ENCODE measurements around the gene TNFRSF4.

Gene TNFRSF4

DNA sequence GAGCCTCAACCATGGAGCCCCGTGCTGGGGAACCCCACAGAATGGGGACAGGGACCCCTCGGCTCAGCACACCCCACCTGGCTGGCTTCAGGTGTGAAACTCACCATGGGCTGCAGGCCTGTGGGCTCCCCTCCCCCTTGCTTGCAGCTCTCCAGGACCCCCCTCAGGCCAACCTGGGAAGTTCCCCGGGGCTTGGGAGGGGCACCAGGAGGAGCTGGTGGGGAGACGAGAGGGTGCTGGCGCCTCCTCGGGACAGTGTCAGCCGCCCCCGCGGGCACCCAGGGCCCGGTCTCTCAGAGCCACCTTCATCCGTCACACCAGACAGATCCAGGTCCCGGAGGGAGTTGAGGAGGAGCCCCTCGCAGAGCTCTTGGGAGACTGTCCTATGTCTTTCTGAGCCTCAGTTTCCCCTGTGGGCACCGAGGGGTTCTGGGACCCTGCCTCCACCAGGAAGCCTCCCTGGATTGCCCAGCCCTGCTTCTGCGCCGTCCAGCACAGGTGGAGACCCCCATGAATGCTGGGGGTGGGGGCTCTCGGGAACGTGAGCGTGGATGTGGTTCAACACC is 6.9 kb downstream of the TNFRSF4 start:
- in situ Hi-C loops (cut with HindIII; ENCODE audit: low pct_ligation_motif_present, low pct_unique_long_range_greater_than_20kb, low sequenced_read_pairs), result no loop called here

DNA sequence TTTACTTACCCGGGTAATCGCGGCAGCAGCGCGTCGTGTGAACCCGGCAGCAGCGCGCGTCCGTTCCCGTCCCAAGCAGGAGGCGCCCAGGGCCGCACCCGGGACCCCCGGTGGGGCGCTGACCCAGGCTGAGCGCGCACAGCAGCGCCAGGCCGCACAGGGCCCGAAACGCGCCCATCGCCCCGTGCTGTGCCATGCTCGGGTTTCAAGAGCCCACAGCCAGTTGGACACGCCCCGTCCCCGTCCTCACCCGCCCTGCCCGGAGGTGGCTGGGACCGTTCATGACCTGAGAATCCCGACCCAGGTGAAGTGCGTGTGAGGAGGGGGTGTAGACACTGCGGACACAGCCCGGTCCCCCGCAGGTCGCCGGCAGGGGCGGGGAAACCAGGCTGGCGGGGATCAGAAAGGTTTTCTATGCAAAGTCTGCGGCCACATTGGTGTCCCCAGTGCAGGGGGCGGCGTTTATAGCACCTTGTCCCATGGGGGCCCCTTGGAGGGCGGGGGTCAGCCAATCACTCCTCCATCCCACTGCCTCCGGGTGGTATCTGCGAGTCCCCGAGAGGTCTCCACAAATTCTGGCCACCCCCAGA is 7.5 kb downstream of the TNFRSF4 start, which contains the start of gene TNFRSF18:
Gene TNFRSF18 (minus strand): TSS at position 217 of the 590 bp plus-strand sequence. CDS start 21 bp downstream, at position 196.
- DNase-seq, result no peak
- in situ Hi-C loops (cut with HindIII; ENCODE audit: low pct_ligation_motif_present, low pct_unique_long_range_greater_than_20kb, low sequenced_read_pairs), result no loop called here

More for the DNA sequence above, 6.9 kb downstream of the TNFRSF4 start:
- no peak for DNase-seq

DNA sequence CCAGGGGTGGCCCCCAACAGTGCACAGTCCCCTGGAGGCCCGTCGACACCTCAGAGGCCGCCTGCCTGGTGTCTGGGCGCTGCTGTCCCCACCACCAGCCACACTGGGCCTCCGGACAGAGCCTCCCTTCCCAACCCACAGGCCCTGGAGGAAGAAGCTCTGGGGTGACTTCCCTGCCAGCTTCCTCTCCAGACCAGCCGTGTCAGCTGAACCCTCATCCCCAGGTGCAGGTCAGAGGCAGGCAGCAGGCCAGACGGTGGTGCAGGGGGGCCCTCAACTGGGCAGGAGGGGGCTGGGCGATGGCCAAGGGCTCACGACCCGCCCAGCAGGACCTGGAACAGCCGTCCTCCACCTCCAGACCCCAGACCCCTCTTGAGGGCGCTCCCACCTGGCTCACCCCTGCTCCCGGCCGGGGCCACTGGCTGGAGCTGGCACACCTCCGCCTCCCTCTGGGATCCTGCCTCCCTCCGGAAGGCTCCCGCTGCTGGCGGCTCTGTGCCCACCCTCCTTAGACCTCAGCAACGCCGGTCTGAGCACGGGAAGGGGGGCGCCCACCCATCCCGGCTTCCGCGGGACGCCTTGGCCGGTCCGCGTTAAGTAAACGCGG is 8.1 kb downstream of the TNFRSF4 start:
- DNase-seq, result no peak
- in situ Hi-C loops (cut with HindIII; ENCODE audit: low pct_ligation_motif_present, low pct_unique_long_range_greater_than_20kb, low sequenced_read_pairs), result no loop called here

DNA sequence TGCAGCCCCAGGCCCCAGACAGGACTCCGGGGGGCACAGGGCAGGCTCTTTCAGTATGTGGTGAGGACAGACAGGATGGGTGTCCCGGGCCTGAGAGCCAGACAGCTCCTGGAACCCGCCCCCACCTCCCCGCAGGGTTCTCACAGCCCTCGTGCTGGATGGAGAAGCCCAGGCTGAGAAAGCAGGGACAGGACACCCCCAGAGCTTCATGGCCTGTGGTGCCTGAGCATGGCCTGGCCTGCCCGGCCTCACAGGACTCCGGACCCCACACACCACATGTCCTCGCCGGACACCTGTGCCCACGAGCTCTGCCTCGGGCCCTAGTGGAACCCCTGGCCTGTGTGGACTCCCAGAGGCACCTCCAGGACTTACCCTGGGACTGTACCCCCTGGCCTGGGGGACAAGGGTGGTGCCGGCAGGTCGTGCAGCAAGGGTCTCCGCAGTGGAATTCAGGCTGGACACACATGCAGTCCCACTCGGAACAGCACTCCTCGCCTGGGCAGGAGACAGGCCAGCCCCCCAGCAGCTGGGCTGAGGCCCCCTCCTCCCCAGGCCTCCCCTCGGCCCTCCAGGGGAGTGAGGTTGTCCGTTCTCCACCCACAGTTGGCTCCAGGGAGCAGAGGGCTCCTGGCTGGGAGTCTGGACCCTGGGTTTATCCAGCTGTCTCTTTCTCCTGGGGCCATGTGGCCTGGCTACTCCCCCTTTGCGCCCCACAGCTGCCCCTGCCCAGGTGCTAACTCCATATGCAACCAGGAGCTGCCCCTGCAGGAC is 8.8 kb downstream of the TNFRSF4 start:
- DNase-seq, result no peak
- in situ Hi-C loops (cut with HindIII; ENCODE audit: low pct_ligation_motif_present, low pct_unique_long_range_greater_than_20kb, low sequenced_read_pairs), result no loop called here

DNA sequence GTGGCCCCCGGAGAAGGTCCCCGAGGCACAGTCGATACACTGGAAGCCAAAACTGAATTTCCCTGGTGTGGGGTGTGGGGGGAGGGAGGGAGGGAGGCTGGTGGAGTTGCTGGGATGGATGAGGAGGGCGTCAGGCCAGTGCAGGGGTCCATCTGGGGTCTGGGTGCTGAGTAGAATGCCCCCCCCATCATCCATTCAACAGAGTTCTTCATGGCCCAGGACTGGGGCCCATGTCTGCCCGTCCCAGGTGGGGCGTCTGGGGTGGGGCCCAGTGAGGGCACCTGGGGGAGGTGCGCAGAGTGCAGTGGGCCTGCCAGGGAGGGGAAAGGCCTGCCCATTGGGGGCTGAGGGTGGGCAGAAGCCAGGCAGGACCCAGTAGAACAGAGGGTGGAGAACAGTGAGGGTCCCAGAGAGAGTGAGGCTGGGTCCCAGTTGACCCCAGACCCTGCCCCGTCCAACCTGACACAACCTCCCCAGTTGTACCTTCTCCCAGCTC is 9.5 kb downstream of the TNFRSF4 start:
- in situ Hi-C loops (cut with HindIII; ENCODE audit: low pct_ligation_motif_present, low pct_unique_long_range_greater_than_20kb, low sequenced_read_pairs), result no loop called here
- no peak for DNase-seq

DNA sequence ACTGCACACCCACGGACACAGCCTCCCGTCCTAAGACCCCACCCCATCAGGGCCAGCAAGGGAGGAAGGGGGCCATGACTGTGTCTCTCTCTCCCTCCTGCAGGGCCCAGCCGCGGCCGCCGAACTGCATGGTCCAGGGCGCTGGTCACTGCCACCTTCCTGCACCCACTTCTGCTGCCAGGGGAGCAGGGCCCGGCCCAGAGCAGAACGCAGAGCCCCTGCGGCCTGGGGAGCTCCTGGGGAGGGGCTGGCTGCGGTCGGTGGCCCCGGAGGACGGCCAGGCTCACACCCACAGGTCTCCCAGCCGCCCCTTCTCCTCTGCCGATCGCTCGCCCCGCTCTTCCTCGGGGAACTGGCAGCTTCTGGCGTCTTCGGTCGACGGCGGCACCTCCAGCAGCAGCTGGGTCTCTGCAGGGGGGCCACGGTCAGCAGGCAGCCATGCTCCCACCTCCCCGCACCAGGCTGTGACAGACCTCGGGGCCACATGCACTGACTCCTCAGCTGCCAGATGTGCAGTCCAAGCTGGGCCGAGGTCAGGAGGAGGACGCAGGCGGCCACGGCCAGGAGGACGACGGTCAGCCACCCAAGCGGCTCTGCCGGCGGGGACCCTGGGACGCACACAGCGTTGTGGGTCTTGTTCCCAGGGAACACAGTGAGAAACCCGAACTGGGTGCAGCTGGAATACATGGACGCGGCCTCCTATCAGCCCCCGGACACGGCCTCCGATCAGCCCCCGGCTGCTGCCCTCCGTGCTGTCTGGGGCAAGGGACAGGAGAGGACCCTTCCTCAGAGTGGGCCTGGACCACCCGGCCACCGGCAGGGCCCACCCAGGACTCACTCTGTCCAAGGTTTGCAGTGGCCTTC is 10.2 kb downstream of the TNFRSF4 start:
- no peak for DNase-seq
- in situ Hi-C loops (cut with HindIII; ENCODE audit: low pct_ligation_motif_present, low pct_unique_long_range_greater_than_20kb, low sequenced_read_pairs), result no loop called here

DNA sequence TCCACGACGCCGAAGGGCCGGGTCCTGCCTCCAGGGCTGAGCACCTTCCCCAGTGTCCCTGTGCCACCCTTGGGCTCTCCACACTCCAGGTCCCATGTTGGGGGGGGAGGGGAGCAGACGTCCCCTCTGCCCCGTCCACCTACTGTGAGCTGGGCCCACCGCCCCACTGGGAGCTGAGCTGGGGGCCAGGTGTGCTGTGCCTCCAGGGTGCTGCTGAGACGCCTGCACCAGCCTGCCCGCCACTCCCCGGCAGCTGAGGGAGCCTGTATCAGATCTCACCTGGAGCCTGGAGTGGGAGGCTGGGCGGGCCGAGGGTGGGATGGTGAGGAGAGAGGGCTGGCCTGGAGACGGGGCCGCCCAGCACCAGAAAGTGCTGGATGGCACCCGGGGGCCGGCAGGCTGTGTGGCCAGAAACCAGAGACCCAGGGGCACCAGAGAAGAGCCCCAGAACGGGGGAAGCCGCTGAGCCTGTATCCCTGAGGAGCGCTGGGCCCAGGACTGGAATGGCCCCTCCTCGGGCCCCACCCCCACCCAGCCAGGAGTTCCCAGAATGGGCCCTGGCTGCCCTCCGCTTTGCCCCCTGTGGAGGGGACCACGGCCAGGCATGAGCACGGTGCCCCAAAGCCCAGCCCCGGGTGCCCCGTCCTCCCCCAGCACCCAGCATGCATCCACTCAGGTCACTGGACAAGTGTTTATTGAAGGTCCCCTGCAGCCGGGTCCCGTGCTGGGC is 11.0 kb downstream of the TNFRSF4 start:
- DNase-seq, result no peak
- in situ Hi-C loops (cut with HindIII; ENCODE audit: low pct_ligation_motif_present, low pct_unique_long_range_greater_than_20kb, low sequenced_read_pairs), result no loop called here

DNA sequence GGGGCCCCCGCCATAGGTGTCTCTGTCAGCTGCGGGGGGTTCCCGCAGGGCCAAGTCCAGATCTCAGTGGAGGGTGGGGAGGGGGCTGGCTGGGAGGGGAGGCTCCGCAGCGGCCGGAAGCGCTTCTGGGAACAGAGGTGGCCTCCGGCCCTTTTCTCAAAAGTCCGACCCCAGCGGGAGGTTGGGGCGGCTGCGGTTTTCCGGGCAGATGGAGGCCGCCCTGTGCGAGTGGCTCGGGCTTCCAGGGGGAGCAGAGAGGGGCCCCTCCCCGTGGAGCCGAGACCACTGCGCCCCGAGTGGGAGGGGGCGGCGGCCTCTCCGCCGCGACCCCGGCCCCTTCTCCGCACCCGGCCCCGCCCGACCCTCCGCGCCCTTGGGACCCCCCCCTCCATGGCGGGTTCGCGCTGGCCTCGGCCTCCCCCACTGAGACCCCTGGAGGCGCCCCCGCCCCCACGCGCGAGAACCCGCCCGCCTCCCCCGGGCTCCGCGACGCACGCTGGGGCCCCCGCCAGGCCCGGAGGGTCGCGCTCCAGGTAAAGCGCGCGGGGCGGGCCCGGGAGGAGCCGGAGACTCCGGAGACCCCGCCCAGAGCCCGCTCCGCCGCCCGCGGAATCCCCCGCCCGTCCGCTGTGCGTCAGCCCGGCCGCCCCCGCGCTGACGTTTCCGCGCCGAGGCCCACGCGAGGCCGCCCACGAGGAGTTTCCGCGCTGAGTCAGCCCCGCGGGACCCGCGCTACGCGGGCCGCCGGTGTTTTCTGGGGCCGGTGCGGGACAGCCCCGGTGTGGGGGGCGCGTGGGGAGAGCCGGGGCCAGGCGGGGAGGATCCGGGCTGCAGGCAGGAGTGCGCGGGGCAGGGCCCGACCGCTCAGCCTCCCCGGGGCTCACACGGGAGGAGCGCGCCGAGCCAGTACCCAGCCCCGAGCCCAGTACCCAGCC is 12.8 kb downstream of the TNFRSF4 start:
- in situ Hi-C loops (cut with HindIII; ENCODE audit: low pct_ligation_motif_present, low pct_unique_long_range_greater_than_20kb, low sequenced_read_pairs), result no loop called here
- peak; percentile 26 for DNase-seq

DNA sequence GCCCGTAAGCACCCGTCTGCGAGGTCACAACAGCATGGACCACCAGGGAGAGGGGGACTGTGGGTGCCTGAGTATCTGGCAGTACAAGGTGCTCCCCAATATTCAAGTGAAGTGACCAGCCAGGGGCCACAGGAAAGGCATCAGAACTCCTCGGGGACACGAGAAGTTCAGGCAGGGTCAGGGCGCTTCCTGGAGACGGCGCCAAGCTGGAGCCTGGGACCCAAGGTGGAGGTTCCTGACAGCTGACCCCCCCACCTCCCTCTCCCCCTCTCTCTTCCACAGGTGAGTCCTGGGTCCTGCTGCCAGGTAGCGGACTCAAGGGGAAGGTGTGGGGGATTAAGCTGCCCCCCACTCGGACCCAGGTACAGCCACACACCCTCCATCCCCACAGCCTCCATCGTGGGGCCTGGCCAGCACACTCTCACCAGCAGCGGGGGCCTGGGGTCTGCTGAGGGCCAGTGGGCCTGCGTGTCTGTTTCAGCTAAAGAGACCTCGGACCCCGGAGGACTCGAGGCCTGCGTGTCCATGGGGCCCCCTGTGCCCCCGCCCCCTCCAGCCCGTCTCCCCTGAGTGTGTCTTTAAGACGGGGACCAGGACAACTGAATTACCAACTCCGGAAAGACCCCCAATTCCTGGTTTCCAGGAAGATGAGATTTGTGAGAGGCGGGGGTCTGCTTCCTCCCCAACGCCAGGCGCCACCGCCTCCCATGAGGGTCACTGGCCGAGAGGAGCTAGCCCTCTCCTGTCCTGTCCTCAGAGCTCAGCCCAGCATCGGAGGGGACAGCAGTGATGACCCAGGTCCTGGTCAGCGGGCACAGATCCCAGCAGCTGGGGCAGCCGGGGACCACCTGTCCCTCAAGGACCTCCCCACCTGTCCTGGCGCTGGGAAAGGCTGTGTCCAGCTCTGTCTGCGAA is 13.7 kb downstream of the TNFRSF4 start:
- in situ Hi-C loops (cut with HindIII; ENCODE audit: low pct_ligation_motif_present, low pct_unique_long_range_greater_than_20kb, low sequenced_read_pairs), result no loop called here
- no peak for DNase-seq

DNA sequence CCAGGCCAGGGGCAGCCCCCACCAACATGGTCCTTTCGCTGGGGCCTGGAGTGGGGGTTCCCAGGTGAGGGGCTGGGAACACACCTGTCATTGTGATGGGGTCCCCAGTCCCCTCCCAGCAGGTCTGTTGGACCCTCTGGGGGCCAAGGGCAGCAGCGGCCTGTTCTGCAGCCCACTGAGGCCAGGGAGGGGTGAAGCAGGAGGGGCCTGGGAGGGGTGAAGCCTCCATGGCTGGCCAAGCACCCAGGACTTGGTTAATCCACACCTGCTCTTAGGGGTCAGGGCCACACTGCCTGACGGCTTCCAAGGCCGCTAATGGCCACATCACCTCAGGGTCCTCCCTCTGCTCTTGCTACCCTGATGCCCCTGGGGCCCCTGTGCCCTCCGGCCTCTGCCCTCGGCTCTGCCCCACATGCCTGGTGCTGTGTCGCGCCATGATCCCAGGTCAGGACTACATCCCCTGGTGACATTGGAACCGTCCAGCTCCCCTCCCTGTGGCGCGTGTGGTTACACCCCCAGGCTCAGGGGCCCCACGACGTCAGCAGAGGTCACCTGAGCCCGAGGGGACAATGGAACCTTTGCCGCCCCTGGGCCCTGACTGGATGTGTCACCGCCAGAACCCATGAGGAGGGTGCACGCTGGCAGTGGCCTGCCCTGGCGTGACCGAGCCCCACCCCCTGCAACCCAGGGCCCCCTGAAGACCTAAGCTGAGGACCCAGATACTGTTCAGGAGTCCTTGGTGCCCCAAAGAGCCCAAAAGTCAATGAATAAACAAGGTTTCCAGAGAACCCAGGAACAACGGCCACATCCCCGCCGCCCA is 14.6 kb downstream of the TNFRSF4 start:
- in situ Hi-C loops (cut with HindIII; ENCODE audit: low pct_ligation_motif_present, low pct_unique_long_range_greater_than_20kb, low sequenced_read_pairs), result no loop called here
- no peak for DNase-seq

DNA sequence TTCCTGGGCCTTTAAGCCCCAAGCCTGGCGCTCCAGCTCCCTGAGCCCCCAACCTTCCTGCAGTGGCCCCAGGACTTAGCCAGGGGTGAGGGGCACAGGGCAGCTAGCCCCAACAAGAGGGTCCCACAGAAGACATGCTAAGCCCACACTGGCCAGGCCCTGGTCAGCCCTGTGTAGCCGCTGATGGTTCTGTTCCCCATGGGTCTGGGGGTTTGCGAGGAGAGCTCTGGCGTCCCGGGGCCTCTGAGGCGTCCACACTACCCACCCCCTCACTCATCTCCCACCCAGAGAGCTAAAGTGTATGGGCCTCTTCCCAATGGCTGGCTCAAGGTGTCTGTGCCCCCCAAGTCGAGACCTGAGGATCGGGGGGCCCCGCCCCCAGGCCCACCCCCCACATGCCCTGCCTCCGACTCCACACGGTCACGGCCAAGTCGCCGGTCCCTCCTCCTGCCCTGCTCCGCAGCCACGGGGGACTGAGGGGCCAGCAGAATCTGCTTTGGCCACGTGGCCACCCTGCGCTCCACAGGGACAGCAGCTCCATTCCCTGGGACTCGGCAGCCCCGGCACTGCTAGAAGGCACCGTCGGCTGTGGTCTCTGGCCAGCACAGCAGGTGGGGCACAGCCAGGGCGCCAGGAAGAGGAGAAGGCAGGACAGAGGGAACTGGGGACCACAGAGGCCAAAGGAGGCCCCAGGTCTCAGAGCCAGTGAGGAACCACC is 15.4 kb downstream of the TNFRSF4 start:
- in situ Hi-C loops (cut with HindIII; ENCODE audit: low pct_ligation_motif_present, low pct_unique_long_range_greater_than_20kb, low sequenced_read_pairs), result no loop called here

DNA sequence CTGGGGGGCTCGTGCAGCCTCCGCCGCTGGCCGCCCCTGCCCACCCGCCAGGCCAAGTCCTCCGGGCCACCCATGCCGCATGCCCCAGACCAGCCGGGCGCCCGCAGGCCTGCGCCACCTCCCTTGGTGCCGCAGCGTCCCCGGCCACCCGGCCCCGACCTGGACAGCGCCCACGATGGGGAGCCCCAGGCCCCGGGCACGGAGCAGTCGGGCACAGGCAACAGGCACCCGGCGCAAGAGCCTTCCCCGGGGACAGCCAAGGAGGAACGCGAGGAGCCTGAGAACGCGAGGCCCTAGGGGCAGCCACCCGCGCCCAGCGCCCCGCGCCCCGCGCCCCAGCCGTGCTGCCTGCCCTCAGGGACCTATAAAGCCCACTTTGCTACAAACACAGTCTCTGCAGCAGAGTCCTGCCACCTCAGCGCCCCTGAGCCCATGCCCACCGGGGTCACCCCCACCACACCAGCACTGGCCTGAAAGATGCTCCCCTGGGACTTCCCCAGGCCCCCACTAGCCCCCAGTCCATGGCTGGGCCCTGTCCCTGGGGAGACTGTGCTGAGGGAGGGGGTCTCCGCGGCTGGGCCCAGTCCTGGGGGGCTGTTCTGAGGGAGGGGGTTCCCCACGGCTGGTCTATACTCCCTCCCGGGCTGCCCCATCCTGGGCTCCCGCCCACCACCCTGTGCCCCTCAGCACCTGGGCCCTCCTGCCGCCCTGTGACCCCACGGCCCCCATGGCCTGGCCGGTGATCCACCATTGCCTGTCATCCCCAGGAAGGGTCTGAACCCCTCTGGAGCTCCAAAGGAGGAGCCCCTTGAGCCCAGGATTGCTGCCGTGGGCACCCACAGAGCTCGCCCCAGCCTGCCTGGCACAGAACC is 16.2 kb downstream of the TNFRSF4 start:
- in situ Hi-C loops (cut with HindIII; ENCODE audit: low pct_ligation_motif_present, low pct_unique_long_range_greater_than_20kb, low sequenced_read_pairs), result no loop called here
- no peak for DNase-seq

More for the DNA sequence above, 15.4 kb downstream of the TNFRSF4 start:
- DNase-seq, result no peak

DNA sequence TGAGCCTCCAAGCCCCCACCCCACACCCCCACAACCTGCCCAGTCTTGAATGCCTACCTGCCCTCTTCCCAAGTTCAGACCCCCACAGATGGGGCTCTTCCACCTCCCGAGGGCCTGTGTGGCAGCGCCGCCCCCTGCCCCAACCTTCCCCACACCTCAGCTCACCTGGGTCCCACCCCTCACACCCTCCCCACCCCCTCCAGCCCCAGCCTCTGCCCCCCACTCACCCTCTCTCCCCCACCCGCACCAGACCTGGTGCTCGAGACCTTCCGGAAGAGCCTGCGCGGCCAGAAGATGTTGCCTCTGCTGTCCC is 16.8 kb downstream of the TNFRSF4 start:
- DNase-seq, result no peak
- in situ Hi-C loops (cut with HindIII; ENCODE audit: low pct_ligation_motif_present, low pct_unique_long_range_greater_than_20kb, low sequenced_read_pairs), result no loop called here

All from ACHN (cell line).